ENCODE measurements around the gene GPC5.

GPC5 gene

GRCh38 chr13:92842145-92842544 is 1443.7 kb downstream of the GPC5 start:
- Histone ChIP-seq H4K20me1 (ENCODE audit: insufficient read depth) (no peaks in the 10 kb centered on the region), H3K4me1 (ENCODE audit: low read depth, poor library complexity, severe bottlenecking) (peaks cover 21% of the 10 kb centered on the region), H3K27me3 (ENCODE audit: insufficient read depth, low read depth) (no peaks in the 10 kb centered on the region), H2AFZ (ENCODE audit: low read depth) (no peak overlapping the region), H3K36me3 (ENCODE audit: insufficient read depth) (no peaks in the 10 kb centered on the region), H3K9ac (no peak overlapping the region), H3K27ac (no peak overlapping the region), H3K79me2 (ENCODE audit: insufficient read depth, low read depth) (no peaks in the 10 kb centered on the region), H3K4me2 (no peak overlapping the region), H3K4me3 (IDR thresholded peaks at IDR 0.05; ENCODE audit: insufficient read depth, low read depth, low read length) (no peak overlapping the region)
- TF ChIP-seq, protein P1, sequence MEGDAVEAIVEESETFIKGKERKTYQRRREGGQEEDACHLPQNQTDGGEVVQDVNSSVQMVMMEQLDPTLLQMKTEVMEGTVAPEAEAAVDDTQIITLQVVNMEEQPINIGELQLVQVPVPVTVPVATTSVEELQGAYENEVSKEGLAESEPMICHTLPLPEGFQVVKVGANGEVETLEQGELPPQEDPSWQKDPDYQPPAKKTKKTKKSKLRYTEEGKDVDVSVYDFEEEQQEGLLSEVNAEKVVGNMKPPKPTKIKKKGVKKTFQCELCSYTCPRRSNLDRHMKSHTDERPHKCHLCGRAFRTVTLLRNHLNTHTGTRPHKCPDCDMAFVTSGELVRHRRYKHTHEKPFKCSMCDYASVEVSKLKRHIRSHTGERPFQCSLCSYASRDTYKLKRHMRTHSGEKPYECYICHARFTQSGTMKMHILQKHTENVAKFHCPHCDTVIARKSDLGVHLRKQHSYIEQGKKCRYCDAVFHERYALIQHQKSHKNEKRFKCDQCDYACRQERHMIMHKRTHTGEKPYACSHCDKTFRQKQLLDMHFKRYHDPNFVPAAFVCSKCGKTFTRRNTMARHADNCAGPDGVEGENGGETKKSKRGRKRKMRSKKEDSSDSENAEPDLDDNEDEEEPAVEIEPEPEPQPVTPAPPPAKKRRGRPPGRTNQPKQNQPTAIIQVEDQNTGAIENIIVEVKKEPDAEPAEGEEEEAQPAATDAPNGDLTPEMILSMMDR (conservative IDR thresholded peaks at IDR 0.05; ENCODE audit: low read depth, low read length) = no peak

DNA sequence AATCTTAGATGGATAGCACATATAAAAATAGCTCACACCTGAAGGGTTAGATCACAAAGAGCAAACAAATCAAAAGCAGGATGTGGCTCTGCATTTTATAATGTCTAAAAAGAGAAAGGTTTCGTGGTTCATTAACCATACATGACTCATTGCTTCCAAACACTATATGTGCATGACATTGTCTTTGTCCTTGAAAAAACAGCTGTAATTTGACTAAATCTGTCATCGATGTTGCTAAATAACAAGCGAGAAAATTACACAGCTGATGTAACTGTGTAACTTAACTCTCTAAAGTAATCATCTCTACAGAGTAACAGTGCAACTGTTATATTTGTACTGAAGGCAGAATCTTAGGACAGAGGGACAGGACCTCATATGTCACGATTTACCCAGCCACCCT is 1445.1 kb downstream of the GPC5 start:
- H3K27ac ChIP-seq = peak overlapping the region; percentile 9; the same call in 1 of the 2 replicates

GRCh38 chr13:92849381-92849780 is 1451.0 kb downstream of the GPC5 start:
- Histone ChIP-seq H4K20me1 (ENCODE audit: insufficient read depth) (no peaks in the 10 kb centered on the region), H3K4me1 (ENCODE audit: low read depth, poor library complexity, severe bottlenecking) (no peaks in the 10 kb centered on the region), H3K27me3 (ENCODE audit: insufficient read depth, low read depth) (no peaks in the 10 kb centered on the region), H2AFZ (ENCODE audit: low read depth) (no peak overlapping the region), H3K36me3 (ENCODE audit: insufficient read depth) (no peaks in the 10 kb centered on the region), H3K27ac (no peak overlapping the region), H3K79me2 (ENCODE audit: insufficient read depth, low read depth) (no peaks in the 10 kb centered on the region), H3K4me3 (IDR thresholded peaks at IDR 0.05; ENCODE audit: insufficient read depth, low read depth, low read length) (no peak overlapping the region), H3K9ac (no peak overlapping the region), H3K4me2 (no peak overlapping the region)
- TF ChIP-seq, protein P1 (conservative IDR thresholded peaks at IDR 0.05; ENCODE audit: low read depth, low read length) = no peak

More for the DNA sequence above, 1445.1 kb downstream of the GPC5 start:
- Histone ChIP-seq H3K4me1 (ENCODE audit: low read depth, poor library complexity, severe bottlenecking) (peaks cover 18% of the 10 kb centered on the region), H3K4me3 (IDR thresholded peaks at IDR 0.05; ENCODE audit: insufficient read depth, low read depth, low read length) (no peak overlapping the region), H4K20me1 (ENCODE audit: insufficient read depth) (no peaks in the 10 kb centered on the region), H3K79me2 (ENCODE audit: insufficient read depth, low read depth) (no peaks in the 10 kb centered on the region), H3K36me3 (ENCODE audit: insufficient read depth) (no peaks in the 10 kb centered on the region), H3K27me3 (ENCODE audit: insufficient read depth, low read depth) (no peaks in the 10 kb centered on the region), H3K9ac (no peak overlapping the region), H3K4me2 (peak overlapping the region; percentile 42), H2AFZ (ENCODE audit: low read depth) (peak overlapping the region; percentile 30; the same call in 1 of the 2 replicates)
- TF ChIP-seq, protein P1 (conservative IDR thresholded peaks at IDR 0.05; ENCODE audit: low read depth, low read length) = no peak

DNA sequence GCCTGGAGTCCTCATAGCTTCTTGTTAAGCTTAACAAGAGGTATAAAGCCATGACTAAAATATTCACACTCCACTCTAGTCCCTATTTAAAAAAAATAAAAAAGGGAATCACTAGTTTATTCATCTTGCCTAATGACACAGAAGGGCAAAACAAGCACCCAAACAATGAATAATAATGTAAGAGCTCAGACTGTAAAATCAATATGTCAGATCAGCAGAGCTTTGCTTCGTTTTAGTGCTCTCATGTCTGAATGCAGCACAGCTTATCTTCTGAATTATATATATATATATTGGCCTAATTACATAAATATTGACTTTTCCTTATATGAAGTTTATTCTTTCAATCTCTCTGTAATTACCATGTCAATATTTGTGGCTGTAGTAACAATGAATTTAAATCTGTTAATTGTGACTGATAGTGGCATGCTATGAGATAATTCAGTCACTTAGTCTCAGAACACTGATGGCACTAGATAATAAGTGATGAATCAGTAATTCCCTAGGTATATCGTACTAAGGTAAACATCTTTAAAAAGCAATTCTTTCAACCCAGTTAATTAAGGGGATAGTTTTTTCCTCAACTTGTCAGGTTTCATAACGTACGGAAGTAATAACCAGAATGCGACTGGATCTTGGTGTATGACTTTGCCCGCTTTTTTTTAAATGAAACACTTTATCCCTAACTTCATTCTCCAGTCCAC is 1466.3 kb downstream of the GPC5 start:
- no peak overlapping the region for H3K4me3 ChIP-seq (IDR thresholded peaks at IDR 0.05; ENCODE audit: insufficient read depth, low read depth, low read length)
- no peak overlapping the region for H2AFZ ChIP-seq (ENCODE audit: low read depth)
- H3K27ac ChIP-seq = no peak overlapping the region
- H3K9ac ChIP-seq = no peak overlapping the region
- H3K79me2 ChIP-seq (ENCODE audit: insufficient read depth, low read depth) = no peaks in the 10 kb centered on the region
- no peak overlapping the region for H3K4me2 ChIP-seq
- H3K4me1 ChIP-seq (ENCODE audit: low read depth, poor library complexity, severe bottlenecking) = no peaks in the 10 kb centered on the region
- no peaks in the 10 kb centered on the region for H4K20me1 ChIP-seq (ENCODE audit: insufficient read depth)
- no peaks in the 10 kb centered on the region for H3K36me3 ChIP-seq (ENCODE audit: insufficient read depth)
- no peaks in the 10 kb centered on the region for H3K27me3 ChIP-seq (ENCODE audit: insufficient read depth, low read depth)
- TF ChIP-seq, protein P1 (conservative IDR thresholded peaks at IDR 0.05; ENCODE audit: low read depth, low read length) = no peak
